Coronary artery (tissue), 2 donors: Measurements from ENCODE around the gene ATP6AP1.

ENCODE experiments used
- DNase-seq: peaks from one replicate; pipeline ENCODE4 v3.0.0-alpha.2; 2017; ENCODE audit warnings: low spot score
- H3K27ac ChIP-seq, 2 donors: fragments of 200-600 bp; sonication (generic); one replicate each; pipeline ENCODE4 v1.5.1; 2016 to 2019
- H3K4me3 ChIP-seq: fragments of 200-600 bp; sonication (generic); 2 replicates; pipeline ENCODE4 v1.5.1; 2016; ENCODE audit warnings: mild to moderate bottlenecking, moderate library complexity
- CTCF ChIP-seq: fragments of 200-600 bp; sonication (generic); IDR thresholded peaks from one replicate; pipeline ENCODE4 v1.5.1; 2019; ENCODE audit warnings: antibody characterized with exemption

Gene ATP6AP1

GRCh38 chrX:154464806-154465365 lies 36.4 kb downstream of the ATP6AP1 start:
- no peak for TF ChIP-seq CTCF
- DNase-seq: no peak
- no peak overlapping the region for H3K4me3 ChIP-seq
- H3K27ac ChIP-seq: no peak overlapping the region

GRCh38 chrX:154465601-154466000 lies 37.1 kb downstream of the ATP6AP1 start:
- DNase-seq: no peak
- TF ChIP-seq CTCF: no peak
- H3K4me3 ChIP-seq: no peak overlapping the region
- no peak overlapping the region for H3K27ac ChIP-seq

- no peak for DNase-seq
- TF ChIP-seq CTCF: no peak
- H3K27ac ChIP-seq: no peak overlapping the region
- H3K4me3 ChIP-seq: no peak overlapping the region
Observed at GRCh38 chrX:154466036-154466435, 37.6 kb downstream of the ATP6AP1 start.

- Histone ChIP-seq H3K4me3 (no peak overlapping the region), H3K27ac (no peak overlapping the region)
- no peak for TF ChIP-seq CTCF
- no peak for DNase-seq
Observed at GRCh38 chrX:154466907-154467306, 38.4 kb downstream of the ATP6AP1 start.

- DNase-seq: no peak
- Histone ChIP-seq H3K4me3 (no peak overlapping the region), H3K27ac (no peak overlapping the region)
- no peak for TF ChIP-seq CTCF
Observed at GRCh38 chrX:154467556-154467955, 39.1 kb downstream of the ATP6AP1 start.

GRCh38 chrX:154468217-154468616 lies 39.7 kb downstream of the ATP6AP1 start:
- Histone ChIP-seq H3K4me3 (no peak overlapping the region), H3K27ac (no peak overlapping the region)
- DNase-seq: no peak
- TF ChIP-seq CTCF: no peak

GRCh38 chrX:154469114-154469513 lies 40.6 kb downstream of the ATP6AP1 start:
- DNase-seq: no peak
- TF ChIP-seq CTCF: no peak
- no peak overlapping the region for H3K27ac ChIP-seq
- H3K4me3 ChIP-seq: no peak overlapping the region
